Upper lobe of left lung (tissue), 4 donors: ENCODE measurements around the gene ATG7.

ENCODE experiments used
- CTCF ChIP-seq, 6 experiments: fragments of 450-650 bp in 4 of 6; fragments of 200-600 bp in 2 of 6; sonication (generic) in 2 of 6; IDR thresholded peaks; one replicate each; pipeline ENCODE4 v1.5.1; 2016 to 2019; ENCODE audit warnings: antibody characterized with exemption in 6 of 6
- EP300 ChIP-seq, 4 donors: sonication (generic); formaldehyde crosslinking; IDR thresholded peaks; one replicate each; pipeline ENCODE4 v1.5.1; 2017; ENCODE audit warnings: antibody characterized with exemption in 4 of 4, control low read depth in 2 of 4
- POLR2A ChIP-seq, 4 donors: fragments of 450-650 bp; IDR thresholded peaks; one replicate each; pipeline ENCODE4 v1.5.1; 2016 to 2017; ENCODE audit warnings: antibody characterized with exemption in 4 of 4, mild to moderate bottlenecking in 2 of 4
- POLR2AphosphoS5 ChIP-seq, 2 donors: sonication (generic); formaldehyde crosslinking; IDR thresholded peaks; one replicate each; pipeline ENCODE4 v1.5.1; 2017; ENCODE audit warnings: antibody characterized with exemption in 2 of 2

- TF ChIP-seq EP300 (IDR thresholded peaks at IDR 0.05): no peak
- no peak for TF ChIP-seq POLR2A (IDR thresholded peaks at IDR 0.05)
- TF ChIP-seq POLR2AphosphoS5 (IDR thresholded peaks at IDR 0.05): no peak
- no peak for TF ChIP-seq CTCF (IDR thresholded peaks at IDR 0.05)
Observed at GRCh38 chr3:11431319-11431718, 159.1 kb downstream of the ATG7 start.
